A673 (cell line): ENCODE data around the gene GRAMD1C.

ENCODE experiments used
- EZH2 ChIP-seq: fragments of 200-600 bp; sonication (generic); IDR thresholded peaks from 2 replicates; pipeline ENCODE4 v1.6.1; 2017; ENCODE audit warnings: borderline replicate concordance, low read depth, mild to moderate bottlenecking, mixed read lengths, antibody characterized with exemption, low read length; ENCODE audit not compliant: poor library complexity, severe bottlenecking
- TF ChIP-seq, protein P1 (sequence below): fragments of 300-800, 200-600 bp; sonication (generic); conservative IDR thresholded peaks from 2 replicates; pipeline ENCODE4 v1.5.1; 2017; ENCODE audit warnings: low read depth, mild to moderate bottlenecking, antibody characterized with exemption, low read length, moderate library complexity, mixed read lengths

DNA sequence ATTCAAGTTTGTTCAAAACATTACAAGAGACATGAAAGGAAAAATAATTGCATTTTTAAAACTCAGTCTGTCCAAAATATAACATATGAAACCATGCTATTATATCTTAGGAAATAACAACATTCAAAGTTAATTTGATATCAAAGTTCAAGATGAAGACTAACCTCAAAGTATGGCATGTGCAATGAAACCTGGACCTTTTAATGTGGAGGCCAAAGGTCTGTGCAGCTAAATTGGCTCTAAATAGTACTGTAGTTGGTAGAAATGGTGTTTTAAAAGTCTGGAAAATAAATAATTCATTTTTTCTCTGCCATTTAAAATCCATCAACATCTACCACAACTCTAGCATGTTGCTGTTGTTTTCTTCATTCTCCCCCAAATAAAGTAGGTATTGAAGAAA lies 8.7 kb downstream of the GRAMD1C start:
- TF ChIP-seq, protein P1, sequence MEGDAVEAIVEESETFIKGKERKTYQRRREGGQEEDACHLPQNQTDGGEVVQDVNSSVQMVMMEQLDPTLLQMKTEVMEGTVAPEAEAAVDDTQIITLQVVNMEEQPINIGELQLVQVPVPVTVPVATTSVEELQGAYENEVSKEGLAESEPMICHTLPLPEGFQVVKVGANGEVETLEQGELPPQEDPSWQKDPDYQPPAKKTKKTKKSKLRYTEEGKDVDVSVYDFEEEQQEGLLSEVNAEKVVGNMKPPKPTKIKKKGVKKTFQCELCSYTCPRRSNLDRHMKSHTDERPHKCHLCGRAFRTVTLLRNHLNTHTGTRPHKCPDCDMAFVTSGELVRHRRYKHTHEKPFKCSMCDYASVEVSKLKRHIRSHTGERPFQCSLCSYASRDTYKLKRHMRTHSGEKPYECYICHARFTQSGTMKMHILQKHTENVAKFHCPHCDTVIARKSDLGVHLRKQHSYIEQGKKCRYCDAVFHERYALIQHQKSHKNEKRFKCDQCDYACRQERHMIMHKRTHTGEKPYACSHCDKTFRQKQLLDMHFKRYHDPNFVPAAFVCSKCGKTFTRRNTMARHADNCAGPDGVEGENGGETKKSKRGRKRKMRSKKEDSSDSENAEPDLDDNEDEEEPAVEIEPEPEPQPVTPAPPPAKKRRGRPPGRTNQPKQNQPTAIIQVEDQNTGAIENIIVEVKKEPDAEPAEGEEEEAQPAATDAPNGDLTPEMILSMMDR, result no peak
- TF ChIP-seq EZH2, result no peak
